Cardiac fibroblast (primary cell): ENCODE results near the gene NOS1AP.

ENCODE experiments used
- DNase-seq, 2 donors: peaks; one replicate each; pipeline versions ENCODE4 v3.0.0 to v3.0.0-alpha.2; 2010; ENCODE audit warnings: low read depth in 2 of 2
- H3K4me3 ChIP-seq, 2 donors: replicated peaks in 1 of 2; 1 replicate in 1 of 2; 2 replicates in 1 of 2; pipeline ENCODE4 v1.5.1; 2011; ENCODE audit warnings: low read depth in 2 of 2, low read length in 2 of 2, mild to moderate bottlenecking in 2 of 2, moderate library complexity in 1 of 2
- CTCF ChIP-seq: IDR thresholded peaks from one replicate; pipeline ENCODE4 v1.5.1; 2011; ENCODE audit warnings: low read depth, mild to moderate bottlenecking, low read length, inconsistent platforms

The NOS1AP gene

GRCh38 chr1:162215902-162216301 is 146.4 kb downstream of the NOS1AP start:
- no peak overlapping the region for H3K4me3 ChIP-seq
- DNase-seq: no peak
- no peak for TF ChIP-seq CTCF

- no peak overlapping the region for H3K4me3 ChIP-seq
- no peak for DNase-seq
- TF ChIP-seq CTCF: no peak
These were observed 147.1 kb downstream of the NOS1AP start for GRCh38 chr1:162216604-162217003.

- DNase-seq: no peak
- no peak for TF ChIP-seq CTCF
- no peak overlapping the region for H3K4me3 ChIP-seq
These were observed 148.2 kb downstream of the NOS1AP start for GRCh38 chr1:162217706-162218105.

GRCh38 chr1:162218546-162218945 is 149.1 kb downstream of the NOS1AP start:
- no peak for DNase-seq
- H3K4me3 ChIP-seq: no peak overlapping the region
- TF ChIP-seq CTCF: no peak

GRCh38 chr1:162218975-162219374 is 149.5 kb downstream of the NOS1AP start:
- DNase-seq: no peak
- H3K4me3 ChIP-seq: no peak overlapping the region
- no peak for TF ChIP-seq CTCF

GRCh38 chr1:162219461-162219860 is 150.0 kb downstream of the NOS1AP start:
- DNase-seq: no peak
- no peak for TF ChIP-seq CTCF
- no peak overlapping the region for H3K4me3 ChIP-seq

GRCh38 chr1:162220009-162220539 is 150.6 kb downstream of the NOS1AP start:
- DNase-seq: no peak
- no peak overlapping the region for H3K4me3 ChIP-seq
- no peak for TF ChIP-seq CTCF
